Astrocyte of the cerebellum (primary cell): ENCODE measurements around the gene ZNF48.

ENCODE experiments used
- DNase-seq: peaks from one replicate; pipeline ENCODE4 v3.0.0-alpha.2; 2011; ENCODE audit warnings: low read depth
- H3K4me3 ChIP-seq: 2 replicates; pipeline ENCODE4 v1.5.1; 2011; ENCODE audit warnings: mild to moderate bottlenecking, low read depth, low read length, moderate library complexity
- in situ Hi-C: cut with HindIII; loops from 2 replicates; pipeline ENCODE4 v1.10.0; 2017; ENCODE audit warnings: low sequenced_read_pairs
- TF ChIP-seq, protein P1 (sequence below): IDR thresholded peaks from 2 replicates; pipeline ENCODE4 v1.5.1; 2012; ENCODE audit warnings: low read length, low read depth, moderate library complexity, mild to moderate bottlenecking; ENCODE audit errors: missing control alignments

ZNF48 gene

DNA sequence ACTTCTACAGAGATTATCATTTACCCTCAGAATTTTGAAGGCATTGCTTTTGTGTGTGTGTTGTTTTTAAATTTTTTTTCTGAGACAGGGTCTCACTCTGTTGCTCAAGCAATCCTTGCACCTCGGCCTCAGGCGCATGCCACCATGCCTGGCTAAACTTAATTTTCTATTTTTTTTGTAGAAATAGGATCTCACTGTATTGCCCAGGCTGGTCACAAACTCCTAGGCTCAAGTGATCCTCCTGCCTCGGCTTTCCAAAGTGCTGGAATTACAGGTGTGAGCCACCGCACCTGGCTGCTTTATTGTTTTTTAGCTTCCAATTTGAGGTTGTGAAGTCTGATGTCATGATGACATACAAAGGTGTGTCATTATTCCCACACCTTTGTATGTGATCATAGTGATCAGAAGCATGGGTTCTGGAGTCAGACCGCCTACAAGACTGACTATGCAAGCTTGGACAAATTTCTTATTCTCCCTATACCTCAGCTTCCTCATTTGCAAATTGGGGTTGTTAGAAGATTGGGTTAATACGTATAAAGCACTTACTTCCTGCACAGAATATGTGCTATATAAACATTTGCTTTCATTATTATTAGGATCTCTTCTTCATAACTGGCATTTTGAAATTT, 44.6 kb downstream of the ZNF48 start:
- no peak overlapping the region for H3K4me3 ChIP-seq
- in situ Hi-C loops: no loop called here
- TF ChIP-seq, protein P1, sequence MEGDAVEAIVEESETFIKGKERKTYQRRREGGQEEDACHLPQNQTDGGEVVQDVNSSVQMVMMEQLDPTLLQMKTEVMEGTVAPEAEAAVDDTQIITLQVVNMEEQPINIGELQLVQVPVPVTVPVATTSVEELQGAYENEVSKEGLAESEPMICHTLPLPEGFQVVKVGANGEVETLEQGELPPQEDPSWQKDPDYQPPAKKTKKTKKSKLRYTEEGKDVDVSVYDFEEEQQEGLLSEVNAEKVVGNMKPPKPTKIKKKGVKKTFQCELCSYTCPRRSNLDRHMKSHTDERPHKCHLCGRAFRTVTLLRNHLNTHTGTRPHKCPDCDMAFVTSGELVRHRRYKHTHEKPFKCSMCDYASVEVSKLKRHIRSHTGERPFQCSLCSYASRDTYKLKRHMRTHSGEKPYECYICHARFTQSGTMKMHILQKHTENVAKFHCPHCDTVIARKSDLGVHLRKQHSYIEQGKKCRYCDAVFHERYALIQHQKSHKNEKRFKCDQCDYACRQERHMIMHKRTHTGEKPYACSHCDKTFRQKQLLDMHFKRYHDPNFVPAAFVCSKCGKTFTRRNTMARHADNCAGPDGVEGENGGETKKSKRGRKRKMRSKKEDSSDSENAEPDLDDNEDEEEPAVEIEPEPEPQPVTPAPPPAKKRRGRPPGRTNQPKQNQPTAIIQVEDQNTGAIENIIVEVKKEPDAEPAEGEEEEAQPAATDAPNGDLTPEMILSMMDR: no peak
- no peak for DNase-seq

DNA sequence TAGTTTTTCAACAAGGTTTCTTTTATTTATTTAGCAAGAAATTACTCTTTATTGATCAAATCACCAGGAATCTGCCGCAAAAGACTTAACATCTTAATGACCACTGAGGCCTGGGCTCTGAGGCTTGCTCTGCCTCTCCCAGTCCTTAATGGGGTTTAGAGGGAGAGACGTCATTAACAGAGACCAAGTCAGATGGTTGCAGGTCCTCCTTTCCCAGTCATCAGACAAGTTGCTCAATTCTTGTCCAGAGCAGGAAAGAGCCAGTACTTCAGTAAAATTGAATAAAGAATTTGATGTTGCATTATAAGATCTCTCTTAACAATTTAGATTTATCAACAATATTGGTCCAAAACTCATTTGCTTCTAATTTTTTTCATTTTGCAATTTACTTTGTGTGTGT, 48.4 kb downstream of the ZNF48 start:
- no peak overlapping the region for H3K4me3 ChIP-seq
- DNase-seq: no peak
- TF ChIP-seq, protein P1: no peak
- in situ Hi-C loops: no loop called here

GRCh38 chr16:30444231-30445148, 49.3 kb downstream of the ZNF48 start:
- DNase-seq: no peak
- in situ Hi-C loops: no loop called here
- peak overlapping the region; percentile 87 for H3K4me3 ChIP-seq
- TF ChIP-seq, protein P1: no peak

GRCh38 chr16:30445149-30445407, 49.9 kb downstream of the ZNF48 start:
- H3K4me3 ChIP-seq: peak overlapping the region; percentile 87
- TF ChIP-seq, protein P1: no peak
- in situ Hi-C loops: no loop called here
- DNase-seq: no peak

DNA sequence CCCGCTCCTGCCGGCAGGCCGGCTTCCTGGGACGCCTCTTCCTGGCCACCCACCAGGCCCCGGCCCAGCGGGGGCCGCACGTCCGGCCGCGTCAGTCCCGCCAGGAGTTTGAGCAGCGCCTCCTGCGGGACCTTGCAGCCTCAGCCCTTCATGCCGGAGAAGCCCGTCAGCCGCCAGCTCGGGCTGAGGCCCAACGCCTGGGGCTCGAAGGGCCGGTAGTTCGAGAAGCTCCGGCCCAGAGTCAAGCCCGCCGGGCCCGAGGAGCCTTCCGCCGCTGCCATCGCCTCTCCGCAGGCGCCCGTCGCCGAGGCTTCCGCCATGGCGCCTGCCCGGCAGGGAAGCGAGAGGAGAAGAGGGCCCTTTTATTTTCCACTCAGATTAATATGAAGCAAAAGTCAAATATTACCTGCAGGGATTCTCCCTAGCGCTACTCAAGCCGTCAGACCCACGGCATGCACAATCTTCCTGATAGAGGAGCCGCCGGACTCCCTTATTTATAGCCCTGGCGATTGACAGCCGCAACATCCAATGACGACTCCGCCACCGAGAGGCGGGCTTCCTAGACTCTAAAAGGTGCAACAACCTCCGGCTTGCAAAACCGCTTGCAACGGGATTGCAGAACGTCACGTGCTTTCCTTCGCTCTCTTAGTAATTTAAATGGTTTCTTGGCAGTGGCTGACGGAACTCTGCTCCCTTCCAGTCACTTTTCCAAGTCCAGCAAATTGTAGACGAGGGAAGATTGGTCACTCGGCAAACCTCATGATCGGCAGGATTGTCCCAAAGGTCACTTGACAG, 50.4 kb downstream of the ZNF48 start, which contains the start of gene SEPHS2:
TSS of gene SEPHS2 (minus strand) at position 467 of the 795 bp plus-strand sequence. CDS start at position 320, 147 bp downstream.
- TF ChIP-seq, protein P1: peak; percentile 49
- in situ Hi-C loops: no loop called here
- DNase-seq: peak; percentile 94
- peak within 1 kb of the TSS; percentile 87 for H3K4me3 ChIP-seq

DNA sequence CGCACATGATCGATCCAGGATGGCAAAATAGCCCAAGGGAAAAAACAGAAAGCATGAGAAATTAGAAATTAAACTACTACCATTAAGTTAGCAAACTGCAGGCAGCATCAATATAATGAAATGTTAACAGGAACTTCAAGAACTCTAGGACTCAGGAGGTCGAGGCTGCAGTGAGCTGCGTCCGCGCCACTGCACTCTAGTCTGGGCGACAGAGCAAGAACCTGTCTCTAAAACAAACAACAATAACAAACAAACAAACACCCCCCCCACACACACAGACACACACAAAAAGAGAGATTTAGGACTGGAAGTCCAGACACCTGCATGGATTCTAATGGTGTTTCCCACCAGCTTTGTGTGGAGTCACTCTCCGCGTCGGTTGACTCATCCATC, 51.0 kb downstream of the ZNF48 start:
- DNase-seq: no peak
- in situ Hi-C loops: no loop called here
- H3K4me3 ChIP-seq: peak overlapping the region; percentile 87
- TF ChIP-seq, protein P1: no peak
